ENCODE data around the gene DPF3. TPM values are rescaled to one million over a fixed set of nuclear protein-coding genes. Genes with fewer than 3 reads are reported as not detected.
A peak's percentile ranks its signal among the peaks of the same experiment; 100 is the strongest.

DPF3 gene
- total and polyA plus RNA-seq, 9 of the 15 experiments (the other 6 are each of a cell fraction or from before 2014, with no cell fraction given) = 0.21 to 4.9 (median 1.2) TPM

GRCh38 chr14:72822946-72823611, 70.8 kb downstream of the DPF3 start (continued):
- TF ChIP-seq PPARD (CRISPR knock-in tag; IDR thresholded peaks at IDR 0.05) = no peak
- no peak; the same call in 1 of the 2 replicates for TF ChIP-seq ZEB2 (IDR thresholded peaks at IDR 0.05)
- 0 out of 2 replicates have a peak, but pooled peaks have one; percentile 67 for TF ChIP-seq CREB3 (tag; conservative IDR thresholded peaks at IDR 0.05; ENCODE audit: low read depth)
- peak; percentile 50; the same call in 1 of the 2 replicates for TF ChIP-seq STAT5A (IDR thresholded peaks at IDR 0.05; ENCODE audit: borderline replicate concordance, low read length)
- TF ChIP-seq ARID4B (CRISPR knock-in tag; IDR thresholded peaks at IDR 0.05) = no peak
- TF ChIP-seq HDAC3 (IDR thresholded peaks at IDR 0.05; ENCODE audit: borderline replicate concordance, partially characterized antibody) = peak; percentile 65
- TF ChIP-seq PHF8 (IDR thresholded peaks at IDR 0.05; ENCODE audit: borderline replicate concordance, low read length) = no peak
- peak in 1 of 2 experiments; percentile 62; a peak in 1 of 4 replicates for TF ChIP-seq RCOR1 (IDR thresholded peaks at IDR 0.05; ENCODE audit: borderline replicate concordance in 1 of 2, low read depth in 2 of 2, low read length in 2 of 2)
- TF ChIP-seq LEF1 (IDR thresholded peaks at IDR 0.05) = peak; percentile 61; the same call in 1 of the 2 replicates
- TF ChIP-seq SP1 (CRISPR knock-in tag; IDR thresholded peaks at IDR 0.05) = no peak
- no peak for TF ChIP-seq ELF1 (tag; IDR thresholded peaks at IDR 0.05)
- no peak for TF ChIP-seq ZNF778 (CRISPR knock-in tag; IDR thresholded peaks at IDR 0.05)
- no peak for TF ChIP-seq MEF2D (tag; conservative IDR thresholded peaks at IDR 0.05; ENCODE audit: low read depth)
- no peak for TF ChIP-seq ZNF668 (CRISPR knock-in tag; IDR thresholded peaks at IDR 0.05)
- peak; percentile 14; the same call in 1 of the 2 replicates for TF ChIP-seq HDAC2 (IDR thresholded peaks at IDR 0.05)
- peak; percentile 96 for TF ChIP-seq NFIC (IDR thresholded peaks at IDR 0.05)
- no peak for TF ChIP-seq ZNF184 (CRISPR knock-in tag; IDR thresholded peaks at IDR 0.05)
- no peak for TF ChIP-seq ID3 (CRISPR knock-in tag; IDR thresholded peaks at IDR 0.05)
- TF ChIP-seq ID3 (tag; IDR thresholded peaks at IDR 0.05) = peak; percentile 72; the same call in 1 of the 2 replicates
- TF ChIP-seq HSF4 (CRISPR knock-in tag; IDR thresholded peaks at IDR 0.05; ENCODE audit: borderline replicate concordance) = 0 out of 2 replicates have a peak, but pooled peaks have one; percentile 52
- TF ChIP-seq IRF9 (tag; IDR thresholded peaks at IDR 0.05) = peak; percentile 48; the same call in 1 of the 2 replicates
- TF ChIP-seq GABPB2 (CRISPR knock-in tag; conservative IDR thresholded peaks at IDR 0.05) = no peak
- peak; percentile 58; the same call in 1 of the 2 replicates for TF ChIP-seq SMARCE1 (IDR thresholded peaks at IDR 0.05)

Data from K562 (cell line).